A549 (cell line): Measurements from ENCODE around the gene SMARCA5. TPM values are rescaled to one million over a fixed set of nuclear protein-coding genes. Genes with fewer than 3 reads are reported as not detected.

Source experiments
- ATAC-seq, 2 experiments: fragments of 200-7000 bp in 1 of 2; fragments of >200 bp in 1 of 2; cut with Nextera tagmentation in 1 of 2; cut with Tn5 transposase in 1 of 2; 3 replicates each; pipeline versions ENCODE4 v1.8.0 to v1.9.1; 2018 to 2020; ENCODE audit warnings: mild to moderate bottlenecking in 1 of 2, moderate library complexity in 1 of 2
- CTCF ChIA-PET: fragments of 300-600 bp; sonication (Branson Sonifier 250); formaldehyde crosslinking; extraction: SDS; loops from one replicate; lab custom pipeline; 2021; ENCODE audit warnings: antibody characterized with exemption, inconsistent platforms; lab: Yijun Ruan, JAX
- POLR2A ChIA-PET: fragments of 350-600 bp; formaldehyde crosslinking; extraction: SDS; loops from one replicate; lab custom pipeline; 2021; ENCODE audit warnings: antibody characterized with exemption, inconsistent platforms; lab: Yijun Ruan, JAX
- DNase-seq, 2 experiments: peaks; one replicate each; pipeline versions ENCODE4 v3.0.0 to v3.0.0-alpha.2; 2011 to 2016; ENCODE audit warnings: low read depth in 1 of 2, low spot score in 1 of 2
- FAIRE-seq: peaks from 2 replicates; lab custom pipeline; 2011; peaks lifted over from hg19 to GRCh38; lab: Jason Lieb, UNC
- H3K27ac ChIP-seq, 2 experiments: fragments of >200 bp; sonication (Bioruptor Twin); formaldehyde crosslinking; 3 replicates each; pipeline ENCODE4 v1.5.1; 2016 to 2017
- H3K4me1 ChIP-seq: fragments of >200 bp; sonication (Bioruptor Twin); formaldehyde crosslinking; 3 replicates; pipeline ENCODE4 v1.6.1; 2016
- H3K4me2 ChIP-seq: fragments of >200 bp; sonication (Bioruptor Twin); formaldehyde crosslinking; 3 replicates; pipeline ENCODE4 v1.6.1; 2016
- H3K4me3 ChIP-seq: fragments of >200 bp; sonication (Bioruptor Twin); formaldehyde crosslinking; 3 replicates; pipeline ENCODE4 v1.5.1; 2016
- H3K9me3 ChIP-seq: fragments of >200 bp; sonication (Bioruptor Twin); formaldehyde crosslinking; 3 replicates; pipeline ENCODE4 v1.6.1; 2016
- CBX8 ChIP-seq: fragments of 200-600 bp; sonication (generic); IDR thresholded peaks from 2 replicates; pipeline ENCODE4 v1.6.1; 2016
- EP300 ChIP-seq, 2 experiments: fragments of >200 bp; sonication (Bioruptor Twin); formaldehyde crosslinking; IDR thresholded peaks; 2 replicates in 1 of 2; 3 replicates in 1 of 2; pipeline ENCODE4 v1.6.1; 2016 to 2017
- ESRRA ChIP-seq: fragments of 150-350 bp; IDR thresholded peaks from 2 replicates; pipeline ENCODE4 v1.6.1; 2014; ENCODE audit warnings: mild to moderate bottlenecking, low read length, borderline replicate concordance
- FOSB ChIP-seq: fragments of 250-450 bp; sonication (Bioruptor Pico); IDR thresholded peaks from 2 replicates; pipeline ENCODE4 v1.5.0; 2020; ENCODE audit warnings: mild to moderate bottlenecking, moderate library complexity
- FOSL2 ChIP-seq, 2 experiments: fragments of 450-650 bp in 1 of 2; fragments of >200 bp in 1 of 2; sonication (Bioruptor Twin) in 1 of 2; formaldehyde crosslinking; IDR thresholded peaks; 2 replicates each; pipeline versions ENCODE4 v1.5.0 to v1.6.1; 2016 to 2020; ENCODE audit warnings: mild to moderate bottlenecking in 1 of 2, moderate library complexity in 1 of 2
- GATA3 ChIP-seq: IDR thresholded peaks from 2 replicates; pipeline ENCODE4 v1.6.1; 2012; ENCODE audit warnings: borderline replicate concordance
- KDM5A ChIP-seq: fragments of 200-600 bp; sonication (generic); IDR thresholded peaks from 2 replicates; pipeline ENCODE4 v1.6.1; 2016; ENCODE audit warnings: antibody characterized with exemption, mild to moderate bottlenecking
- NFE2L2 ChIP-seq: fragments of 150-350 bp; conservative IDR thresholded peaks from 2 replicates; pipeline ENCODE4 v1.6.1; 2014; ENCODE audit warnings: low read length
- NR3C1 ChIP-seq: fragments of >200 bp; sonication (Bioruptor Twin); formaldehyde crosslinking; IDR thresholded peaks from 3 replicates; pipeline ENCODE4 v1.6.1; 2017
- PHF8 ChIP-seq: fragments of 200-600 bp; sonication (generic); IDR thresholded peaks from 2 replicates; pipeline ENCODE4 v1.6.1; 2016; ENCODE audit warnings: low read depth, mild to moderate bottlenecking, antibody characterized with exemption, moderate library complexity, borderline replicate concordance
- RAD21 ChIP-seq, 2 experiments: fragments of >200 bp in 1 of 2; sonication (Bioruptor Twin) in 1 of 2; formaldehyde crosslinking in 1 of 2; IDR thresholded peaks in 1 of 2; conservative IDR thresholded peaks in 1 of 2; 2 replicates in 1 of 2; 3 replicates in 1 of 2; pipeline ENCODE4 v1.6.1; 2012 to 2018; ENCODE audit warnings: inconsistent platforms in 1 of 2
- RFX5 ChIP-seq: fragments of 450-650 bp; IDR thresholded peaks from 2 replicates; pipeline ENCODE4 v1.7.1; 2014; ENCODE audit warnings: antibody characterized with exemption, mild to moderate bottlenecking, moderate library complexity
- SMC3 ChIP-seq: fragments of >200 bp; sonication (Bioruptor Twin); formaldehyde crosslinking; IDR thresholded peaks from 3 replicates; pipeline ENCODE4 v1.6.1; 2018; ENCODE audit warnings: inconsistent platforms
- TP53 ChIP-seq: fragments of 250-450 bp; sonication (Bioruptor Pico); IDR thresholded peaks from 2 replicates; pipeline ENCODE4 v1.5.0; 2021; ENCODE audit warnings: mild to moderate bottlenecking, moderate library complexity
- ZNF302 ChIP-seq: fragments of 250-450 bp; sonication (Bioruptor Pico); IDR thresholded peaks from 2 replicates; pipeline ENCODE4 v1.9.0; 2021; ENCODE audit warnings: inconsistent platforms, mild to moderate bottlenecking, moderate library complexity
- ZSCAN20 ChIP-seq: fragments of 250-450 bp; sonication (Bioruptor Pico); IDR thresholded peaks from 2 replicates; pipeline ENCODE4 v1.8.0; 2022; ENCODE audit warnings: mild to moderate bottlenecking, moderate library complexity
- WGBS: methylation state at CpG from one replicate; pipeline ENCODE4 v1.1.6; 2017; ENCODE audit errors: missing lambda C conversion rate; 5-methylcytosine and 5-hydroxymethylcytosine counted together
- polyA plus RNA-seq, 4 experiments: library from polyadenylated mRNA; depleted of rRNA in 3 of 4; stranded (reverse); fragments of >200 nt; fragmentation: RNase III in 1 of 4; extraction: RNeasy Plus Mini Kit Qiagen cat#74134 plus additional on column Dnase treatment in 1 of 4; gene quantifications; 2 replicates in 3 of 4; 3 replicates in 1 of 4; pipeline ENCODE4 v1.2.3, GENCODE V29; 2011 to 2017
- TF ChIP-seq, protein P1 (sequence below): fragments of 250-450 bp; sonication (Bioruptor Pico); IDR thresholded peaks from 2 replicates; pipeline ENCODE4 v1.5.0; 2020; ENCODE audit warnings: low read depth, mild to moderate bottlenecking, moderate library complexity
- TF ChIP-seq, protein P2 (sequence below): IDR thresholded peaks from 2 replicates; pipeline ENCODE4 v1.6.1; 2012; ENCODE audit warnings: low read depth, borderline replicate concordance
- TF ChIP-seq, protein P3 (sequence below): fragments of >200 bp; sonication (Bioruptor Twin); formaldehyde crosslinking; IDR thresholded peaks from 3 replicates; pipeline ENCODE4 v1.5.1; 2016

SMARCA5 gene
- polyA plus RNA-seq, 2 of the 4 experiments (the other 2 are of a cell fraction) = 22.2 to 33.4 TPM

DNA sequence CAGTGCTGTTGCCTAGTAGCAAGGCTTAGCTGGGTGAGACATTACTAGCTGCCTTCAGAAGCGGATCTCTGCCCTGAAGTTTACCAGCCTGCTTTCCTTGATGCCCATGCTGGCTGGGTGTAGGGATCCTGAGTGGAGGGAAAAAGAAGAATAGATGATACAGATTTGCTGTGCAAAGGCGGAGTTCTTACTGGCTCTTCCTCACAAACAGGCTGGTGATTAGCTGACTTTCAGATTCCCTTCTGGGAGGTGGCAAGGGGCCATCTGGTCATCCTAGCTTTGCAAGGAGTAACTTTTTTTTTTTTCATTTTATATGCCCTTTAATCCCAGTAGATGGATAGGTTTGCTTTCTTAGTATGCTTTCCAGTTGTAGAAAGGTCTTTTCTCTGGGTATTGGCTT is 44.8 kb downstream of the SMARCA5 start (continued):
- TF ChIP-seq, protein P1, sequence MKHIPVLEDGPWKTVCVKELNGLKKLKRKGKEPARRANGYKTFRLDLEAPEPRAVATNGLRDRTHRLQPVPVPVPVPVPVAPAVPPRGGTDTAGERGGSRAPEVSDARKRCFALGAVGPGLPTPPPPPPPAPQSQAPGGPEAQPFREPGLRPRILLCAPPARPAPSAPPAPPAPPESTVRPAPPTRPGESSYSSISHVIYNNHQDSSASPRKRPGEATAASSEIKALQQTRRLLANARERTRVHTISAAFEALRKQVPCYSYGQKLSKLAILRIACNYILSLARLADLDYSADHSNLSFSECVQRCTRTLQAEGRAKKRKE (CRISPR knock-in tag) = no peak
- no peak for TF ChIP-seq NR3C1
- TF ChIP-seq PHF8 = no peak
- TF ChIP-seq TP53 (CRISPR knock-in tag) = no peak
- TF ChIP-seq CBX8 = no peak
- TF ChIP-seq, all 56 proteins: peak for 0

DNA sequence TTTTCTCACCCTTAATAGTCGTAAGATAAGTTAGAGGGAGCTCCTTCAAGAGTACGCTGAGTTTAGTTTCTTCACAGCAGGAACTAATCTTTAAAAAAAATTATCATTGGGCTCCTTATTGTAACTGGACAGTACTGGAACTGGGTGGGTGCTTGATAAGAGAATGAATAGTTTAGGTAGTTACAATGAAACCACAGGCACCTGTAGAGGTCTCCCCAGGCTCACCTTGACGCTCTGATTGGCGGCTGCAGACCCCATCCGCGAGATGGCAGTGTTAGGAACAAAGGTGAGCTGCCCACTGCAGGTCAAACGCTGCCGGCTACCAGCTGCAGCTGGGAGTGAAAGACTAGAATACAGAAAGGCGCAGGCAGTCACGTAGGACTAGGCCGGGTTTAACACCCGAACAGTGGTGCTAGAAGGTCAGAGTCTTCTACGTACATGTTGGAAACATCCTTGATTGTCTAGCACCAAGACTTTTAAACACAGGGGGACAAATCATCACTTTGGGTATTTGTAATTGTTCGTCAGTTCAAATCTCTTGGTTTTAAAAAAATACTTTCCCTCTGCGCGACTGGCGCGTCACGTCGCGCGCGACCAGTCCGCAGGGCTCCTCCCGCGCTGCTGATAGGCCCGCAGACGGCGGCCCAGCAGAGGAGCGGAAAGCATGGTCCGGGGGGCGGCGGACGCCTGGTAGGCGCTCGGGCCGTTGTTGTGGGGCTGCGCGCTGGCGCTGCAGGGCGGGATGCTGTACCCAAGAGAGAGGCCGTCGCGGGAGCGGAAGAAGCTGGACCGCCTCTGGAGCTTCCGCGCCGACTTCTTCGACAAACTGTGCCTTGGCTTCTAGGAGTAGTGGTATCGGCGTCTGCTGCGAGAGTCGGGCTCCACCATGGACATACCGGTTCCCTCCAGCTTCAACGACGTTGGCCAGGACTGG is 45.6 kb downstream of the SMARCA5 start:
- Histone ChIP-seq H3K4me1 (no peaks in the 10 kb centered on the region), H3K27ac (peak overlapping the region; percentile 28 to 78; a peak in 4 of 6 replicates), H3K9me3 (no peaks in the 10 kb centered on the region), H3K4me3 (peak overlapping the region; percentile 45), H3K4me2 (peak overlapping the region; percentile 84)
- no peak for TF ChIP-seq FOSB (CRISPR knock-in tag)
- no peak for TF ChIP-seq NFE2L2
- TF ChIP-seq ZSCAN20 (CRISPR knock-in tag) = no peak
- TF ChIP-seq, protein P1 (CRISPR knock-in tag) = no peak
- TF ChIP-seq SMC3 = peak; percentile 52
- TF ChIP-seq RFX5 = no peak
- peak; percentile 65 to 66 for TF ChIP-seq RAD21 (conservative IDR thresholded peaks at IDR 0.05 in 1 of 2, IDR thresholded peaks at IDR 0.05 in 1 of 2)
- TF ChIP-seq, protein P2, sequence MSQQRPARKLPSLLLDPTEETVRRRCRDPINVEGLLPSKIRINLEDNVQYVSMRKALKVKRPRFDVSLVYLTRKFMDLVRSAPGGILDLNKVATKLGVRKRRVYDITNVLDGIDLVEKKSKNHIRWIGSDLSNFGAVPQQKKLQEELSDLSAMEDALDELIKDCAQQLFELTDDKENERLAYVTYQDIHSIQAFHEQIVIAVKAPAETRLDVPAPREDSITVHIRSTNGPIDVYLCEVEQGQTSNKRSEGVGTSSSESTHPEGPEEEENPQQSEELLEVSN = no peak
- no peak for TF ChIP-seq ZNF302 (CRISPR knock-in tag)
- no peak for TF ChIP-seq KDM5A
- no peak for TF ChIP-seq GATA3
- TF ChIP-seq, protein P3, sequence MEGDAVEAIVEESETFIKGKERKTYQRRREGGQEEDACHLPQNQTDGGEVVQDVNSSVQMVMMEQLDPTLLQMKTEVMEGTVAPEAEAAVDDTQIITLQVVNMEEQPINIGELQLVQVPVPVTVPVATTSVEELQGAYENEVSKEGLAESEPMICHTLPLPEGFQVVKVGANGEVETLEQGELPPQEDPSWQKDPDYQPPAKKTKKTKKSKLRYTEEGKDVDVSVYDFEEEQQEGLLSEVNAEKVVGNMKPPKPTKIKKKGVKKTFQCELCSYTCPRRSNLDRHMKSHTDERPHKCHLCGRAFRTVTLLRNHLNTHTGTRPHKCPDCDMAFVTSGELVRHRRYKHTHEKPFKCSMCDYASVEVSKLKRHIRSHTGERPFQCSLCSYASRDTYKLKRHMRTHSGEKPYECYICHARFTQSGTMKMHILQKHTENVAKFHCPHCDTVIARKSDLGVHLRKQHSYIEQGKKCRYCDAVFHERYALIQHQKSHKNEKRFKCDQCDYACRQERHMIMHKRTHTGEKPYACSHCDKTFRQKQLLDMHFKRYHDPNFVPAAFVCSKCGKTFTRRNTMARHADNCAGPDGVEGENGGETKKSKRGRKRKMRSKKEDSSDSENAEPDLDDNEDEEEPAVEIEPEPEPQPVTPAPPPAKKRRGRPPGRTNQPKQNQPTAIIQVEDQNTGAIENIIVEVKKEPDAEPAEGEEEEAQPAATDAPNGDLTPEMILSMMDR = peak; percentile 72
- TF ChIP-seq EP300 (IDR thresholded peaks at IDR 0.05) = no peak
- no peak for TF ChIP-seq ESRRA
- no peak for TF ChIP-seq FOSL2 (IDR thresholded peaks at IDR 0.05)
- no peak for TF ChIP-seq FOSL2 (CRISPR knock-in tag; IDR thresholded peaks at IDR 0.05)
- POLR2A ChIA-PET = no interaction called here
- ATAC-seq (peak; percentile 88 to 93), DNase-seq (peak; percentile 34 to 63), FAIRE-seq (no peak)
- WGBS = 7% methylated on average over 28 of the region's 57 CpGs
- CTCF ChIA-PET = interaction anchor here (0.9 to 2.2 kb wide), 7 partner anchors 11 to 147 kb away, joined by 3 to 11 read pairs (median 3); partner anchors contain the start of gene FREM3
